Tibial nerve (tissue), 4 donors: ENCODE measurements around the gene PRPF38B.

Source experiments
- EP300 ChIP-seq, 2 donors: sonication (generic); formaldehyde crosslinking; IDR thresholded peaks; one replicate each; pipeline ENCODE4 v1.6.1; 2017; ENCODE audit warnings: antibody characterized with exemption in 2 of 2, mild to moderate bottlenecking in 1 of 2
- POLR2A ChIP-seq, 2 donors: fragments of 450-650 bp; IDR thresholded peaks; one replicate each; pipeline ENCODE4 v1.6.1; 2017; ENCODE audit warnings: antibody characterized with exemption in 2 of 2, mild to moderate bottlenecking in 2 of 2, moderate library complexity in 2 of 2
- TF ChIP-seq, protein P1 (sequence below), 5 experiments: fragments of 200-600 bp in 3 of 5; fragments of 450-650 bp in 2 of 5; sonication (generic) in 3 of 5; IDR thresholded peaks; one replicate each; pipeline ENCODE4 v1.5.1; 2016 to 2019; ENCODE audit warnings: antibody characterized with exemption in 5 of 5, mild to moderate bottlenecking in 3 of 5, moderate library complexity in 2 of 5

DNA sequence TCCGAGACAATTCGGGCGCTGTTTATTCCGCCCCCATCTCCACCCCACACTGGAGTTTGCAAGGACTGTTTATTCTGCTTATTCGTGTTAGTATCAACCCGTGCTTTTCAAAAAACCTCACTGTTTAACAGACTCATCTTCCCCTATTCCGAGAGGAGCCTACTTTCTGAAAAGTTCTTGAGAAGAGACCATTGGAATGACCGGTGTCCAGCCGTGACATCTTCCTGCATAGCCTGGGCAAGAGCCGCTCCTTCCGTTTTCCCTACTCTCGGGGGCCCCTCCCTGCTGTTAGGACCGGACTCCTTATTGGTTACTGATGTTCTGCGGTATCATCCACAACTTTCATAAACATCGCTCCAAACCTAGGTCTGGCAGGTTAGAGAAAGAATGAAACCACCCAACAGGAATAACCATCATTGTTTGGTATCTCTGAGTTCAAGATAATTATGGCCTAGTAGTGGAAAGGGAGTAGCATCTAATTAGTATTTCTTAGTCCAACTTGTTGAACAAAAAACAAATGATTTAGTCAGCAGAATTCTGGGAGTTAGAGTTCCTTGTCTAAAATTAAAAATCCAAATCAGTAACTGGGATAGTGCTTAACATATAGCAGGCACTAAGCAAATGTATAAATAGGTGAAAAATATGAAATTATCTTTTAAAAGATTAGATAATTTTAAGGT is 55.2 kb downstream of the PRPF38B start:
- peak; percentile 33 to 50 for TF ChIP-seq POLR2A (IDR thresholded peaks at IDR 0.05)
- TF ChIP-seq, protein P1, sequence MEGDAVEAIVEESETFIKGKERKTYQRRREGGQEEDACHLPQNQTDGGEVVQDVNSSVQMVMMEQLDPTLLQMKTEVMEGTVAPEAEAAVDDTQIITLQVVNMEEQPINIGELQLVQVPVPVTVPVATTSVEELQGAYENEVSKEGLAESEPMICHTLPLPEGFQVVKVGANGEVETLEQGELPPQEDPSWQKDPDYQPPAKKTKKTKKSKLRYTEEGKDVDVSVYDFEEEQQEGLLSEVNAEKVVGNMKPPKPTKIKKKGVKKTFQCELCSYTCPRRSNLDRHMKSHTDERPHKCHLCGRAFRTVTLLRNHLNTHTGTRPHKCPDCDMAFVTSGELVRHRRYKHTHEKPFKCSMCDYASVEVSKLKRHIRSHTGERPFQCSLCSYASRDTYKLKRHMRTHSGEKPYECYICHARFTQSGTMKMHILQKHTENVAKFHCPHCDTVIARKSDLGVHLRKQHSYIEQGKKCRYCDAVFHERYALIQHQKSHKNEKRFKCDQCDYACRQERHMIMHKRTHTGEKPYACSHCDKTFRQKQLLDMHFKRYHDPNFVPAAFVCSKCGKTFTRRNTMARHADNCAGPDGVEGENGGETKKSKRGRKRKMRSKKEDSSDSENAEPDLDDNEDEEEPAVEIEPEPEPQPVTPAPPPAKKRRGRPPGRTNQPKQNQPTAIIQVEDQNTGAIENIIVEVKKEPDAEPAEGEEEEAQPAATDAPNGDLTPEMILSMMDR (IDR thresholded peaks at IDR 0.05), result no peak
- peak in 1 of 2 donors; percentile 59 for TF ChIP-seq EP300 (IDR thresholded peaks at IDR 0.05)
